HepG2 (cell line): ENCODE measurements around the gene TUBGCP6. TPM values are rescaled to one million over a fixed set of nuclear protein-coding genes. Genes with fewer than 3 reads are reported as not detected.

ENCODE experiments used
- KDM3A ChIP-seq: IDR thresholded peaks from 2 replicates; pipeline ENCODE4 v1.6.1; 2018; ENCODE audit warnings: low read depth, missing compliant biosample characterization
- MYC ChIP-seq: sonication (generic); formaldehyde crosslinking; IDR thresholded peaks from 2 replicates; pipeline ENCODE4 v1.9.0; 2021; ENCODE audit warnings: missing genetic modification reagents, borderline replicate concordance
- TCF7 ChIP-seq: sonication (generic); IDR thresholded peaks from 2 replicates; pipeline ENCODE4 v1.6.1; 2016; ENCODE audit warnings: antibody characterized with exemption, low read depth
- ZBED4 ChIP-seq: sonication (generic); formaldehyde crosslinking; IDR thresholded peaks from 2 replicates; pipeline ENCODE4 v1.4.0; 2020; ENCODE audit warnings: missing genetic modification reagents, borderline replicate concordance
- ZBTB42 ChIP-seq: sonication (generic); formaldehyde crosslinking; IDR thresholded peaks from 2 replicates; pipeline ENCODE4 v1.5.0; 2020; ENCODE audit warnings: mild to moderate bottlenecking, missing genetic modification reagents
- ZNF121 ChIP-seq: sonication (generic); formaldehyde crosslinking; IDR thresholded peaks from 2 replicates; pipeline ENCODE4 v1.5.0; 2020; ENCODE audit warnings: mild to moderate bottlenecking, missing genetic modification reagents
- ZNF33B ChIP-seq: sonication (generic); formaldehyde crosslinking; IDR thresholded peaks from 2 replicates; pipeline ENCODE4 v1.5.1; 2020; ENCODE audit warnings: mild to moderate bottlenecking, missing genetic modification reagents
- ZNF350 ChIP-seq: sonication (generic); formaldehyde crosslinking; IDR thresholded peaks from 2 replicates; pipeline ENCODE4 v1.4.0; 2020; ENCODE audit warnings: mild to moderate bottlenecking, low read depth, missing genetic modification reagents, borderline replicate concordance
- ZNF430 ChIP-seq: sonication (generic); formaldehyde crosslinking; IDR thresholded peaks from 2 replicates; pipeline ENCODE4 v1.9.0; 2021; ENCODE audit warnings: mild to moderate bottlenecking, missing genetic modification reagents
- ZNF546 ChIP-seq: sonication (generic); formaldehyde crosslinking; conservative IDR thresholded peaks from 2 replicates; pipeline ENCODE4 v1.8.1; 2023; ENCODE audit warnings: mild to moderate bottlenecking, missing genetic modification reagents
- ZNF607 ChIP-seq: sonication (generic); formaldehyde crosslinking; IDR thresholded peaks from 2 replicates; pipeline ENCODE4 v1.5.1; 2020; ENCODE audit warnings: missing genetic modification reagents, mild to moderate bottlenecking, borderline replicate concordance
- ZNF737 ChIP-seq: sonication (generic); formaldehyde crosslinking; IDR thresholded peaks from 2 replicates; pipeline ENCODE4 v1.5.0; 2020; ENCODE audit warnings: missing genetic modification reagents, mild to moderate bottlenecking, borderline replicate concordance
- ZNF83 ChIP-seq: sonication (generic); formaldehyde crosslinking; IDR thresholded peaks from 2 replicates; pipeline ENCODE4 v1.4.0; 2020; ENCODE audit warnings: missing genetic modification reagents, mild to moderate bottlenecking, borderline replicate concordance
- polyA plus RNA-seq, 8 experiments: library from polyadenylated mRNA; depleted of rRNA in 3 of 8; stranded (reverse) in 7 of 8; unstranded in 1 of 8; fragments of >200 nt; fragmentation: Illumina TruSeq in 4 of 8; extraction: Trizol in 4 of 8; gene quantifications; 2 replicates each; pipeline versions ENCODE4 v1.2.1 to v1.2.3, GENCODE V29; 2011 to 2016; ENCODE audit warnings: low read depth in 4 of 8, missing spikeins in 1 of 8, mixed read lengths in 1 of 8; ENCODE audit not compliant: insufficient read depth in 1 of 8
- total RNA-seq, 5 experiments: library from RNA; depleted of rRNA; stranded (reverse); fragments of >200 nt; fragmentation: Illumina TruSeq; extraction: Trizol; gene quantifications; 2 replicates each; pipeline ENCODE4 v1.2.3, GENCODE V29; 2016; ENCODE audit warnings: low read depth in 1 of 5
- TF ChIP-seq, protein P1 (sequence below): sonication (generic); formaldehyde crosslinking; IDR thresholded peaks from one replicate; pipeline ENCODE4 v1.5.1; 2020; ENCODE audit warnings: mild to moderate bottlenecking, missing genetic modification reagents; ENCODE audit errors: not compliant biosample characterization
- TF ChIP-seq, protein P2 (sequence below): IDR thresholded peaks from 2 replicates; pipeline ENCODE4 v1.6.1; 2016; ENCODE audit warnings: missing compliant biosample characterization, missing genetic modification reagents, borderline replicate concordance

The TUBGCP6 gene
- total and polyA plus RNA-seq, 2 of the 13 experiments (the other 11 are each of a cell fraction or from before 2014, with no cell fraction given) = 14.6 to 15.7 TPM

- TF ChIP-seq, protein P1, sequence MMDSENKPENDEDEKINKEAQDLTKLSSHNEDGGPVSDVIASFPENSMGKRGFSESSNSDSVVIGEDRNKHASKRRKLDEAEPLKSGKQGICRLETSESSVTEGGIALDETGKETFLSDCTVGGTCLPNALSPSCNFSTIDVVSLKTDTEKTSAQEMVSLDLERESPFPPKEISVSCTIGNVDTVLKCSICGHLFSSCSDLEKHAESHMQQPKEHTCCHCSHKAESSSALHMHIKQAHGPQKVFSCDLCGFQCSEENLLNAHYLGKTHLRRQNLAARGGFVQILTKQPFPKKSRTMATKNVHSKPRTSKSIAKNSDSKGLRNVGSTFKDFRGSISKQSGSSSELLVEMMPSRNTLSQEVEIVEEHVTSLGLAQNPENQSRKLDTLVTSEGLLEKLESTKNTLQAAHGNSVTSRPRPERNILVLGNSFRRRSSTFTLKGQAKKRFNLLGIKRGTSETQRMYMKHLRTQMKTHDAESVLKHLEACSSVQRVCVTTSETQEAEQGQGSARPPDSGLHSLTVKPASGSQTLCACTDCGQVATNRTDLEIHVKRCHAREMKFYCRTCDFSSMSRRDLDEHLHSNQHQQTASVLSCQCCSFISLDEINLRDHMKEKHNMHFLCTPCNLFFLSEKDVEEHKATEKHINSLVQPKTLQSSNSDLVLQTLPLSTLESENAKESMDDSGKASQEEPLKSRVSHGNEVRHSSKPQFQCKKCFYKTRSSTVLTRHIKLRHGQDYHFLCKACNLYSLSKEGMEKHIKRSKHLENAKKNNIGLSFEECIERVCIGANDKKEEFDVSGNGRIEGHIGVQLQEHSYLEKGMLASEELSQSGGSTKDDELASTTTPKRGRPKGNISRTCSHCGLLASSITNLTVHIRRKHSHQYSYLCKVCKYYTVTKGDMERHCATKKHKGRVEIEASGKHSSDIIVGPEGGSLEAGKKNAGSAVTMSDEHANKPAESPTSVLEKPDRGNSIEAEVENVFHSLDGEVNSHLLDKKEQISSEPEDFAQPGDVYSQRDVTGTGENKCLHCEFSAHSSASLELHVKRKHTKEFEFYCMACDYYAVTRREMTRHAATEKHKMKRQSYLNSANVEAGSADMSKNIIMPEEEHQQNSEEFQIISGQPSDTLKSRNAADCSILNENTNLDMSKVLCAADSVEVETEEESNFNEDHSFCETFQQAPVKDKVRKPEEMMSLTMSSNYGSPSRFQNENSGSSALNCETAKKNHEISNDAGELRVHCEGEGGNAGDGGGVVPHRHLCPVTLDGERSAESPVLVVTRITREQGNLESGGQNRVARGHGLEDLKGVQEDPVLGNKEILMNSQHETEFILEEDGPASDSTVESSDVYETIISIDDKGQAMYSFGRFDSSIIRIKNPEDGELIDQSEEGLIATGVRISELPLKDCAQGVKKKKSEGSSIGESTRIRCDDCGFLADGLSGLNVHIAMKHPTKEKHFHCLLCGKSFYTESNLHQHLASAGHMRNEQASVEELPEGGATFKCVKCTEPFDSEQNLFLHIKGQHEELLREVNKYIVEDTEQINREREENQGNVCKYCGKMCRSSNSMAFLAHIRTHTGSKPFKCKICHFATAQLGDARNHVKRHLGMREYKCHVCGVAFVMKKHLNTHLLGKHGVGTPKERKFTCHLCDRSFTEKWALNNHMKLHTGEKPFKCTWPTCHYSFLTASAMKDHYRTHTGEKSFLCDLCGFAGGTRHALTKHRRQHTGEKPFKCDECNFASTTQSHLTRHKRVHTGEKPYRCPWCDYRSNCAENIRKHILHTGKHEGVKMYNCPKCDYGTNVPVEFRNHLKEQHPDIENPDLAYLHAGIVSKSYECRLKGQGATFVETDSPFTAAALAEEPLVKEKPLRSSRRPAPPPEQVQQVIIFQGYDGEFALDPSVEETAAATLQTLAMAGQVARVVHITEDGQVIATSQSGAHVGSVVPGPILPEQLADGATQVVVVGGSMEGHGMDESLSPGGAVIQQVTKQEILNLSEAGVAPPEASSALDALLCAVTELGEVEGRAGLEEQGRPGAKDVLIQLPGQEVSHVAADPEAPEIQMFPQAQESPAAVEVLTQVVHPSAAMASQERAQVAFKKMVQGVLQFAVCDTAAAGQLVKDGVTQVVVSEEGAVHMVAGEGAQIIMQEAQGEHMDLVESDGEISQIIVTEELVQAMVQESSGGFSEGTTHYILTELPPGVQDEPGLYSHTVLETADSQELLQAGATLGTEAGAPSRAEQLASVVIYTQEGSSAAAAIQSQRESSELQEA (CRISPR knock-in tag) = no peak
- TF ChIP-seq MYC (peak; percentile 76; the same call in 1 of the 2 replicates), ZNF121 (no peak), ZBTB42 (CRISPR knock-in tag) (no peak), ZNF607 (CRISPR knock-in tag) (peak; percentile 78; the same call in 1 of the 2 replicates), ZNF737 (CRISPR knock-in tag) (no peak), ZBED4 (CRISPR knock-in tag) (no peak), ZNF83 (CRISPR knock-in tag) (0 out of 2 replicates have a peak, but pooled peaks have one; percentile 51), TCF7 (no peak), KDM3A (0 out of 2 replicates have a peak, but pooled peaks have one; percentile 36), ZNF33B (CRISPR knock-in tag) (0 out of 2 replicates have a peak, but pooled peaks have one; percentile 81), ZNF546 (CRISPR knock-in tag) (0 out of 2 replicates have a peak, but pooled peaks have one; percentile 49), ZNF350 (CRISPR knock-in tag) (peak; percentile 41; the same call in 1 of the 2 replicates), ZNF430 (CRISPR knock-in tag) (peak; percentile 62; the same call in 1 of the 2 replicates)
- TF ChIP-seq, protein P2, sequence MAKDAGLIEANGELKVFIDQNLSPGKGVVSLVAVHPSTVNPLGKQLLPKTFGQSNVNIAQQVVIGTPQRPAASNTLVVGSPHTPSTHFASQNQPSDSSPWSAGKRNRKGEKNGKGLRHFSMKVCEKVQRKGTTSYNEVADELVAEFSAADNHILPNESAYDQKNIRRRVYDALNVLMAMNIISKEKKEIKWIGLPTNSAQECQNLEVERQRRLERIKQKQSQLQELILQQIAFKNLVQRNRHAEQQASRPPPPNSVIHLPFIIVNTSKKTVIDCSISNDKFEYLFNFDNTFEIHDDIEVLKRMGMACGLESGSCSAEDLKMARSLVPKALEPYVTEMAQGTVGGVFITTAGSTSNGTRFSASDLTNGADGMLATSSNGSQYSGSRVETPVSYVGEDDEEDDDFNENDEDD = peak; percentile 54
Measured at GRCh38 chr22:50260801-50261614, 16.2 kb upstream of the TUBGCP6 start (continued).
